PC-9 (cell line): ENCODE results near the gene GHRH.

Experiments used
- CTCF ChIP-seq: fragments of 200-600 bp; sonication (generic); conservative IDR thresholded peaks from 2 replicates; pipeline ENCODE4 v1.6.1; 2017; ENCODE audit warnings: mixed run types, antibody characterized with exemption, mild to moderate bottlenecking, moderate library complexity
- EZH2 ChIP-seq: fragments of 200-600 bp; sonication (generic); IDR thresholded peaks from 2 replicates; pipeline ENCODE4 v1.8.0; 2017; ENCODE audit warnings: antibody characterized with exemption, low read depth

GRCh38 chr20:37235065-37235464, 26.5 kb downstream of the GHRH start:
- TF ChIP-seq EZH2, result no peak
- no peak for TF ChIP-seq CTCF
